ENCODE data around the gene CDH13. TPM values are rescaled to one million over a fixed set of nuclear protein-coding genes. Genes with fewer than 3 reads are reported as not detected.

The CDH13 gene
- total and polyA plus RNA-seq, 2 donors (not counting 3 experiments of a cell fraction or from before 2014, with no cell fraction given): 96.6 to 124 TPM

DNA sequence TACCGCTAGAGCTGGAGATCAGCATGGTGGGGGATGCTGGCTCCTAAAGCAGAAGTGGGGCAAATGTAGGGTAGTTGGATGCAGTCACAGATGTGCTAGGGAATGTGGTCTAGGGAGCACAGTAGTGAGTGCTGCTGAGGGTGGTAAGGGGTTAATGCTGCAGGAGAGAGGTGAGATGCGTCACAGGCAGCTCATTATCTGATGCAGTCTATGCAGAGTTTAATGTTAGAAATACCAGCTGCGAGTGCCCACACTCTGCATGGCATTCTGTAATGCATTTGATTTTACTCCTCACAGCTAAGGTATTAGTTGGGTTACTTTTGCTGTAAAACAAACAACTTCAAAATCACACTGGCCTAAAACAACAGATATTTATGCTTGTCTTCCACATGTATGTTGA lies 689.7 kb downstream of the CDH13 start:
- Histone ChIP-seq H3K4me2 (ENCODE audit: insufficient read depth, low read length) (no peak overlapping the region), H3K4me1 (ENCODE audit: control insufficient read depth, extremely low read depth, insufficient read depth, low read length) (peaks cover 4% of the 10 kb centered on the region), H3K36me3 (ENCODE audit: control insufficient read depth in 2 of 2, extremely low read depth in 1 of 2, insufficient read depth in 2 of 2, low read length in 2 of 2) (no peaks in the 10 kb centered on the region), H3K79me2 (ENCODE audit: control insufficient read depth, insufficient read depth, low read length) (no peaks in the 10 kb centered on the region), H3K9me1 (replicated peaks; ENCODE audit: control insufficient read depth, extremely low read depth, insufficient read depth, low read length) (no peaks in the 10 kb centered on the region), H4K20me1 (replicated peaks; ENCODE audit: control insufficient read depth, extremely low read depth, insufficient read depth, low read length) (no peaks in the 10 kb centered on the region), H3K27me3 (ENCODE audit: control insufficient read depth in 2 of 2, insufficient read depth in 2 of 2, low read length in 2 of 2) (no peaks in the 10 kb centered on the region), H3K4me3 (replicated peaks in 1 of 3; ENCODE audit: insufficient read depth in 1 of 3, low read depth in 1 of 3, low read length in 3 of 3) (no peak overlapping the region), H2AFZ (ENCODE audit: low read depth, low read length) (no peak overlapping the region), H3K9ac (replicated peaks; ENCODE audit: extremely low read depth, insufficient read depth, low read length) (no peak overlapping the region), H3K9me3 (replicated peaks; ENCODE audit: control insufficient read depth, insufficient read depth, low read length) (no peaks in the 10 kb centered on the region), H3K27ac (ENCODE audit: insufficient read depth, low read depth, low read length) (no peak overlapping the region)
- intact Hi-C loops (cut with micrococcal nuclease): no loop called here
- no TSS peak for BruUV-seq (replicated peaks)
- ChIA-PET POLR2A (no interaction called here), CTCF (interaction anchor here (1.4 kb wide), 1 partner anchor 23 kb away, joined by 3 read pairs; no protein-coding TSS in a partner anchor)
- TF ChIP-seq MYC (IDR thresholded peaks at IDR 0.05; ENCODE audit: low read depth, low read length): no peak
- TF ChIP-seq, protein P1, sequence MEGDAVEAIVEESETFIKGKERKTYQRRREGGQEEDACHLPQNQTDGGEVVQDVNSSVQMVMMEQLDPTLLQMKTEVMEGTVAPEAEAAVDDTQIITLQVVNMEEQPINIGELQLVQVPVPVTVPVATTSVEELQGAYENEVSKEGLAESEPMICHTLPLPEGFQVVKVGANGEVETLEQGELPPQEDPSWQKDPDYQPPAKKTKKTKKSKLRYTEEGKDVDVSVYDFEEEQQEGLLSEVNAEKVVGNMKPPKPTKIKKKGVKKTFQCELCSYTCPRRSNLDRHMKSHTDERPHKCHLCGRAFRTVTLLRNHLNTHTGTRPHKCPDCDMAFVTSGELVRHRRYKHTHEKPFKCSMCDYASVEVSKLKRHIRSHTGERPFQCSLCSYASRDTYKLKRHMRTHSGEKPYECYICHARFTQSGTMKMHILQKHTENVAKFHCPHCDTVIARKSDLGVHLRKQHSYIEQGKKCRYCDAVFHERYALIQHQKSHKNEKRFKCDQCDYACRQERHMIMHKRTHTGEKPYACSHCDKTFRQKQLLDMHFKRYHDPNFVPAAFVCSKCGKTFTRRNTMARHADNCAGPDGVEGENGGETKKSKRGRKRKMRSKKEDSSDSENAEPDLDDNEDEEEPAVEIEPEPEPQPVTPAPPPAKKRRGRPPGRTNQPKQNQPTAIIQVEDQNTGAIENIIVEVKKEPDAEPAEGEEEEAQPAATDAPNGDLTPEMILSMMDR (IDR thresholded peaks at IDR 0.05; ENCODE audit: extremely low read depth in 1 of 2, insufficient read depth in 1 of 2, low read depth in 1 of 2, low read length in 2 of 2): no peak
- no peak for TF ChIP-seq EZH2 (IDR thresholded peaks at IDR 0.05; ENCODE audit: borderline replicate concordance, low read depth, low read length, severe bottlenecking)
- no peak for TF ChIP-seq FOS (IDR thresholded peaks at IDR 0.05; ENCODE audit: borderline replicate concordance, insufficient read depth, low read length)
- no peak for TF ChIP-seq POLR2AphosphoS5 (IDR thresholded peaks at IDR 0.05; ENCODE audit: insufficient read depth, low read depth, low read length)
- TF ChIP-seq, protein P2, sequence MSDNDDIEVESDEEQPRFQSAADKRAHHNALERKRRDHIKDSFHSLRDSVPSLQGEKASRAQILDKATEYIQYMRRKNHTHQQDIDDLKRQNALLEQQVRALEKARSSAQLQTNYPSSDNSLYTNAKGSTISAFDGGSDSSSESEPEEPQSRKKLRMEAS (IDR thresholded peaks at IDR 0.05; ENCODE audit: insufficient read depth, insufficient read length): no peak
- TF ChIP-seq GATA2 (IDR thresholded peaks at IDR 0.05; ENCODE audit: insufficient read depth, insufficient read length, low read depth, low read length): no peak
- TF ChIP-seq JUN (IDR thresholded peaks at IDR 0.05; ENCODE audit: borderline replicate concordance, insufficient read depth, insufficient read length, low read depth): no peak
- no peak for TF ChIP-seq POLR2A (IDR thresholded peaks at IDR 0.05; ENCODE audit: low read depth, low read length)
- FAIRE-seq: no peak
- DNase-seq (ENCODE audit: low read depth, low spot score): no peak
- dilution Hi-C loops (cut with MboI; ENCODE audit: extremely low pct_ligation_motif_present, low sequenced_read_pairs): no loop called here

Data from endothelial cell of umbilical vein (primary cell).